ENCODE measurements around the gene SELENOO. TPM values are rescaled to one million over a fixed set of nuclear protein-coding genes. Genes with fewer than 3 reads are reported as not detected.

Gene SELENOO
- total RNA-seq, 1 donor from 2014 or later = 17.6 TPM

GRCh38 chr22:50179937-50180726 is 20.7 kb upstream of the SELENOO start:
- Histone ChIP-seq H3K9me3 (no peaks in the 10 kb centered on the region), H3K27ac (no peak overlapping the region), H3K27me3 (no peaks in the 10 kb centered on the region), H3K36me3 (no peaks in the 10 kb centered on the region), H3K4me3 (no peak overlapping the region), H3K4me1 (peaks cover 16% of the 10 kb centered on the region)
- no peak for TF ChIP-seq CTCF (IDR thresholded peaks at IDR 0.05)
- ATAC-seq (no peak), DNase-seq (no peak)
- intact Hi-C loops (cut with DNase I) = no loop called here

- no peak for ATAC-seq
- no peak for DNase-seq
- Histone ChIP-seq H3K27ac (no peak overlapping the region), H3K4me1 (peaks cover 19% of the 10 kb centered on the region), H3K36me3 (no peaks in the 10 kb centered on the region), H3K9me3 (no peaks in the 10 kb centered on the region), H3K27me3 (no peaks in the 10 kb centered on the region), H3K4me3 (no peak overlapping the region)
- TF ChIP-seq CTCF (IDR thresholded peaks at IDR 0.05) = no peak
- intact Hi-C loops (cut with DNase I) = no loop called here
Observed at GRCh38 chr22:50180727-50181521, 19.9 kb upstream of the SELENOO start.

- Histone ChIP-seq H3K36me3 (no peaks in the 10 kb centered on the region), H3K27me3 (no peaks in the 10 kb centered on the region), H3K27ac (no peak overlapping the region), H3K4me1 (peaks cover 28% of the 10 kb centered on the region), H3K9me3 (no peaks in the 10 kb centered on the region), H3K4me3 (no peak overlapping the region)
- ATAC-seq = peak; percentile 31
- TF ChIP-seq CTCF (IDR thresholded peaks at IDR 0.05) = no peak
- DNase-seq = peak; percentile 85
- intact Hi-C loops (cut with DNase I) = no loop called here
Observed at GRCh38 chr22:50182176-50183081, 18.4 kb upstream of the SELENOO start.

GRCh38 chr22:50183141-50183971 is 17.5 kb upstream of the SELENOO start:
- H3K36me3 ChIP-seq = no peaks in the 10 kb centered on the region
- H3K27ac ChIP-seq = no peak overlapping the region
- peaks cover 31% of the 10 kb centered on the region for H3K4me1 ChIP-seq
- no peak overlapping the region for H3K4me3 ChIP-seq
- no peak for TF ChIP-seq CTCF (IDR thresholded peaks at IDR 0.05)
- no peaks in the 10 kb centered on the region for H3K9me3 ChIP-seq
- DNase-seq (no peak), ATAC-seq (no peak)
- intact Hi-C loops (cut with DNase I) = no loop called here
- H3K27me3 ChIP-seq = no peaks in the 10 kb centered on the region

Measured in upper lobe of right lung (tissue), 1 donor.